ENCODE results near the gene RBM33. TPM values are rescaled to one million over a fixed set of nuclear protein-coding genes. Genes with fewer than 3 reads are reported as not detected.

RBM33 gene
- total RNA-seq, 2 donors from 2014 or later, result 56.9 to 60.2 TPM

GRCh38 chr7:155701972-155702544, 57.6 kb downstream of the RBM33 start:
- no peak overlapping the region for H3K4me3 ChIP-seq
- no peaks in the 10 kb centered on the region for H3K27me3 ChIP-seq
- intact Hi-C loops (cut with DNase I), result no loop called here
- no peak for TF ChIP-seq CTCF (IDR thresholded peaks at IDR 0.05)
- H3K4me1 ChIP-seq, result peaks cover 5% of the 10 kb centered on the region
- H3K27ac ChIP-seq, result no peak overlapping the region
- no peak for DNase-seq
- H3K9ac ChIP-seq (ENCODE audit: low read depth in 2 of 2, low read length in 2 of 2), result no peak overlapping the region
- peaks cover 4% of the 10 kb centered on the region for H3K36me3 ChIP-seq
- no peaks in the 10 kb centered on the region for H3K9me3 ChIP-seq

GRCh38 chr7:155702616-155703015, 58.2 kb downstream of the RBM33 start:
- no peaks in the 10 kb centered on the region for H3K27me3 ChIP-seq
- no peak overlapping the region for H3K27ac ChIP-seq
- H3K9me3 ChIP-seq, result no peaks in the 10 kb centered on the region
- peaks cover 5% of the 10 kb centered on the region for H3K4me1 ChIP-seq
- H3K36me3 ChIP-seq, result peaks cover 9% of the 10 kb centered on the region
- H3K9ac ChIP-seq (ENCODE audit: low read depth in 2 of 2, low read length in 2 of 2), result no peak overlapping the region
- intact Hi-C loops (cut with DNase I), result no loop called here
- DNase-seq, result no peak
- no peak for TF ChIP-seq CTCF (IDR thresholded peaks at IDR 0.05)
- H3K4me3 ChIP-seq, result no peak overlapping the region

GRCh38 chr7:155705623-155706360, 61.3 kb downstream of the RBM33 start:
- intact Hi-C loops (cut with DNase I), result no loop called here
- Histone ChIP-seq H3K4me3 (no peak overlapping the region), H3K36me3 (peaks cover 16% of the 10 kb centered on the region), H3K9me3 (no peaks in the 10 kb centered on the region), H3K4me1 (peaks cover 5% of the 10 kb centered on the region), H3K9ac (ENCODE audit: low read depth in 2 of 2, low read length in 2 of 2) (no peak overlapping the region), H3K27me3 (no peaks in the 10 kb centered on the region), H3K27ac (no peak overlapping the region)
- DNase-seq, result no peak
- no peak for TF ChIP-seq CTCF (IDR thresholded peaks at IDR 0.05)

- no peaks in the 10 kb centered on the region for H3K9me3 ChIP-seq
- H3K4me1 ChIP-seq, result peaks cover under 1% of the 10 kb centered on the region
- no peak overlapping the region for H3K27ac ChIP-seq
- DNase-seq, result no peak
- peaks cover 12% of the 10 kb centered on the region for H3K36me3 ChIP-seq
- TF ChIP-seq CTCF (IDR thresholded peaks at IDR 0.05), result no peak
- H3K9ac ChIP-seq (ENCODE audit: low read depth in 2 of 2, low read length in 2 of 2), result no peak overlapping the region
- intact Hi-C loops (cut with DNase I), result no loop called here
- no peaks in the 10 kb centered on the region for H3K27me3 ChIP-seq
- H3K4me3 ChIP-seq, result no peak overlapping the region
Observed at GRCh38 chr7:155706376-155706775, 61.9 kb downstream of the RBM33 start.

GRCh38 chr7:155709453-155709852, 65.0 kb downstream of the RBM33 start:
- DNase-seq, result no peak
- no peaks in the 10 kb centered on the region for H3K9me3 ChIP-seq
- TF ChIP-seq CTCF (IDR thresholded peaks at IDR 0.05), result no peak
- intact Hi-C loops (cut with DNase I), result no loop called here
- H3K4me1 ChIP-seq, result no peaks in the 10 kb centered on the region
- no peak overlapping the region for H3K27ac ChIP-seq
- H3K36me3 ChIP-seq, result peaks cover 21% of the 10 kb centered on the region
- no peak overlapping the region for H3K4me3 ChIP-seq
- no peaks in the 10 kb centered on the region for H3K27me3 ChIP-seq
- no peak overlapping the region for H3K9ac ChIP-seq (ENCODE audit: low read depth in 2 of 2, low read length in 2 of 2)
